ENCODE data around the gene BMPR2. TPM values are rescaled to one million over a fixed set of nuclear protein-coding genes. Genes with fewer than 3 reads are reported as not detected.
A peak's percentile ranks its signal among the peaks of the same experiment; 100 is the strongest.
"Not testable (repeated sequence)": the region's sequence is repeated elsewhere in the genome, so short reads cannot be mapped to it uniquely, and the experiment has no call there.

BMPR2 gene
- polyA plus RNA-seq, 5 donors, result 45.2 to 84.9 (median 74.7) TPM

GRCh38 chr2:202444000-202444399, 67.9 kb downstream of the BMPR2 start:
- DNase-seq, result no peak

DNA sequence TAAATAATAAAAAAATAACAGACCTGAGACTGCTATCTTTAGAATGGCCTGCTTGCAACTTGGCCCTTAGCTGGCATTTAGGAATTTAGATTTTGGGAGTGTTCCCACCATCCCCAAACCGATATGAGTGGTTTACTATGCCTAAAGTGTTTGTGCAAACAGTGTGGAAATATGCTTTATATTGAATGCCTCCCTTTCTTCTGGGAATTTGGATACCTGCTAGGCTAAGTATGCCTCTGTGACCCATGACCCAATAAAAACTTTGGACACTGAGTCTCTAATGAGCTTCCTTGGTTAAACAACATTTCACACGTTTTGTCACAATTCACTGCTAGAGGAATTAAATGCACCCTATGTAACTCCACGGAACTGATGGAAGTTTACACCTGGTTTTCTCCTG, 73.2 kb downstream of the BMPR2 start:
- no peak for DNase-seq

GRCh38 chr2:202450785-202451184, 74.7 kb downstream of the BMPR2 start:
- DNase-seq, result no peak

DNA sequence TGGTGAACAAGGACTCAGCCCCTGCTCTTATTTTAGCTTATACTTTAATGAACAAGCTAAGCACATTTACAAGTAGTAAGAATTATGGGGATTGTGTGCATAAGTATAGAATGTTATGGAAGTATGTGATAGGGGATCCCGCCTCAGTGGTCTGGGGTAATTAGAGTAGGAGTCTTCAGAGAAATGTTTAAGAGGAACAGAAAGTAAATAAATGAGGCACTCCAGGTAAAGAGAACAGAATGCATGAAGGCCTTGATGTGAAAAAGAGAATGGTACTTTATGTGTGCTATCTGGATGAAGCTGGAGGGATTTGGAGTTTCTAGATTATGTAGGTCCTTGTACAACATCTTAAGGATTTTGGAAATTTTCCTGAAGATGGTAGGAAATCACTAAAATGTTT, 76.6 kb downstream of the BMPR2 start:
- no peak for DNase-seq

DNA sequence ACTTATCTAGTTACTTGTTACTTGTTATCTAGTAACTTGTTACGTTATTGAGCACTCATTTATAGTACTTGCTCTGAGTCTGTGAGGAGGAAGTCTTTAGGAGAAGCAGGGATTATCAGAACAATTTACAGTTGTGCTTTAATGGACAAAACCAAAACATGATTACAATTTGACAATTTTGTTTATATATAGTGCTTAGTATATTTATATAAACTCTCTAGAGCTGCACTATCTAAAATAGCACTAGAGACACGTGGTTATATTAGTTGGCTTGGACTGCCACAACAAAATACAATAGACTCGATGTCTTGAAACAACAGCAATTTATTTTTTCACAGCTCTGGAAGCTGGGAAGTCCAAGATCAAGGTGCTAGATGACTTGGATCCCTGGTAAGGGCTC, 78.4 kb downstream of the BMPR2 start:
- DNase-seq, result no peak

GRCh38 chr2:202455114-202455513, 79.0 kb downstream of the BMPR2 start:
- DNase-seq, result no peak

DNA sequence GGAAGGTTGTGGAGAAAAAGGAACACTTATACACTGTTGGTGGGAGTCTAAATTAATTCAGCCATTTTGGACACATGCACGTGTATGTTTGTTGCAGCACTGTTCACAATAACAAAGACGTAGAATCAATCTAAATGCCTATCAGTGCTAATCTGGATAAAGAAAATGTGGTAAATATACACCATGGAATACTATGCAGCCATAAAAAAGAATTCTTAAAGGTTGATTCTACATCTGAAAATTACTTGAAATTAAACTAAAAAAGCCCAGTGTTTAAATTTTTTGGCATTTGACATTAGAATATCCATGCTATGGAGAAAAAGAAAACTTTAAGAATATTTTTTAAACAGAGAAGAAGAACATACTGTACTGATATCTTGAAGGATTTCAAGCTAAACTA, 84.0 kb downstream of the BMPR2 start:
- no peak for DNase-seq

DNA sequence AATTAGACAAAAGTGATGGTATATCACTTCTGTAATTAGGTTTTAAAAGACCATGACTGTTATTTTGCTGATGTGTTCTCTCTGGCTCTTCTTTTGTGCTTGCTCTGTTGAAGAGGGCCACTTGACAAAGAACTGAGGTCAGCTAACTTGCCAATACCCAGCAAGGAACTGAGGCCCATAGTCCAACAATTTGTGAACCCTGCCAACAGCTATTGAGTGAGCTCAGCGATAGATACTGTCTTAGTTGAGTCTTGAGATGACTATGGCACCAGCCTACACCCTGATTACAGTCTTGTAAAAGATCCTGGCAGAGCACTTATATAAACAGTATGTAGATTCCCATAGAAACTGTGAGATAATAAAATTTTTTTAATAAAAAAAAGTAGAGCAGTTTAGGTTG, 103.0 kb downstream of the BMPR2 start:
- no peak for DNase-seq

- no peak for DNase-seq
Observed at GRCh38 chr2:202479610-202480009, 103.5 kb downstream of the BMPR2 start.

- DNase-seq, result no peak
Observed at GRCh38 chr2:202486351-202486750, 110.2 kb downstream of the BMPR2 start.

GRCh38 chr2:202488671-202489070, 112.5 kb downstream of the BMPR2 start:
- DNase-seq, result no peak

DNA sequence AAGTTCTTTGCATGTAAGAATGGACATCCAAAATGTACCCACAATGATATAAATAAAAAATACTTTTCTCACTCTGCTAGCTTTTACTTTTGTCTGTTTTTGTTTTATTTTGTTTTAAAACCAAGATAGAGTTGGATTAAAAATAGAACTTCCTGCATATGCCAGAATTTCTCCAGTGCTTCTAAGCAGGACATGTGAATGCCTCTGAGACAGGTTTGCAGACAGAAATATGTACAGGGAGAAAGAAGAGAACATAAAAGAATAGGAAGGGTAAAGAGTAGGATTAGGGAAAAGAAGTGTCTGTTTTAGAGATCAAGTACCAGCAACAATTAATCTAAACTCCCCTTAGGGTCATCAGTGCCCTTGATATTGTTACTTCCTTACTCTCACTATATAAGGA, 114.4 kb downstream of the BMPR2 start:
- DNase-seq, result no peak

DNA sequence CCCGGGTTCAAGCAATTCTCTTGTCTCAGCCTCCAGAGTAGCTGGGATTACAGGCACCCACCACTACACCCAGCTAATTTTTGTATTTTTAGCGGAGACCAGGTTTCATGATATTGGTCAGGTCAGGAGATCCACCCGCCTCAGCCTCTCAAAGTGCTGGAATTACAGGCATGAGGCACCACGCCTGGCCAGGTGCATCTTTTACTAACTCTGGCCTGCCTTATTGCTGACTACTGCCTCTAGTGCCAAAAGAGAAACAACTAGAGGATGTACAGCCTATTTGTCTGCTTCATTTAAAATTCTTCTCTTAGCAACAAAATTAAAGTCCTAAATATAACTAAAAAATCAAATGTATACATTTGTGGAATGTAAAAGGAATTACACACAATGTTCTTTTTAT, 115.4 kb downstream of the BMPR2 start:
- DNase-seq, result no peak

DNA sequence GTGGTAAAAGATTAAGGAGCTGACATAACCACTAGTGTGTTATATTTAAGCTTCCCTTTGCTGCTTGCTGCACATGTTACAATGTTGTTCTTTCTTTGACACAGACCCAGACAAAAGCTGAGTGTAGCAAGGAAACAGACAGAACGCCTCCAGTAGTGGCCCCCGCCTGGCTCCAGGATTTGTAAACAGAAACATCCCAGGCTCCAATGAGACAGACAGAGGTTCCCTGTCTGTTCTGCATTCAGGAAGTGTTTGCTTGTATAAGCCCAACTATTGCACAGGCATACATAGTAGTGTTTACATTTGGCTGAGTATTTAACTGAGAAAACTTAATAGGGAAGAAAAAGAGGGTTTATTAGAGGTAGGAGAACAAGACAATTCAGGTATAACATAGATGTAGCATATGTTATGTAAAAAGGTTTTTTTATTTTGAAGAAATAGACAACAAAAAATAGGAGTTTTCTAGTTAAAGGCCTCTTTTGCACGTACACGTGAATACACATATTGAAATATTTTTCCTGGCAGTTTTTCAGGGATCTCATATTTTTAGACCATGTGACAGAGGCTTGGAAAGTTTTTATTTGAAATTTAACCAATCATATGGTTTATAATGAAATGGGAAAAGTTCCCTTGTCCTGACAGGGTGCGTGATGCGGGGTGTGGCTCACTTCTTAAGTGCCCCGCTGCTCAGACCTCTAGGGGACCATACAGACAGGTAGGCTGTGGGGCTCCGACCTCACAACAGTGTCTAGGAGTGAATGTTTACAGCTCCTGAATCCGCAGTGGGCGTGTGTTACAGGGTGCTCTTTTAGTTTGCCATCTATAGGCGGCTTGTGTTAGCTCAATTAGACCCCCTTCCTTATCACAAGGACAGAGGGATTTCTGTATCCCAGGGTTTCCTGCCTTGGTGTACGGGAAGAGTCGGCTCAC, 118.4 kb downstream of the BMPR2 start:
- peak; percentile 76 to 80 for DNase-seq

- no peak for DNase-seq
Observed at GRCh38 chr2:202495230-202495604, 119.1 kb downstream of the BMPR2 start.

DNA sequence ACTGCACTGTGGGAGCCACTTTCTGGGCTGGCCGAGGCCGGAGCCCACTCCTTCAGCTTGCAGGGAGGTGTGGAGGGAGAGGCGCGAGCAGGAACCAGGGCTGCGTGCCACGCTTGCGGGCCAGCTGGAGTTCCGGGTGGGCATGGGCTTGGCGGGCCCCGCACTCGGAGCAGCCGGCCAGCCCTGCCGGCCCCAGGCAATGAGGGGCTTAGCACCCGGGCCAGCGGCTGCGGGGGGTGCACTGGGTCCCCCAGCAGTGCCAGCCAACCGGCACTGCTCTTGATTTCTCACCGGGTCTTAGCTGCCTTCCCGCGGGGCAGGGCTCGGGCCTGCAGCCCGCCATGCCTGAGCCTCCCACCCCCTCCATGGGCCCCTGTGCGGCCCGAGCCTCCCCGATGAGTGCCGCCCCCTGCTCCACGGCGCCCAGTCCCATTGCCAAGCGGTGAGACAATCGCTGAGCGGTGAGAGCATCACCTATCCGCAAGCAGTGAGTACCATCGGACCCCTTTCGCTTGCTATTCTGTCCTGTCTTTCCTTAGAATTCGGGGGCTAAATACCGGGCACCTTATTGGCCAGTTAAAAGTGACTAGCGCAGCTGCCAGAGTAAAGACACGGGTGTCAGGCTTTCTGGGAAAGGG, 120.8 kb downstream of the BMPR2 start:
- DNase-seq, result not testable (repeated sequence)

DNA sequence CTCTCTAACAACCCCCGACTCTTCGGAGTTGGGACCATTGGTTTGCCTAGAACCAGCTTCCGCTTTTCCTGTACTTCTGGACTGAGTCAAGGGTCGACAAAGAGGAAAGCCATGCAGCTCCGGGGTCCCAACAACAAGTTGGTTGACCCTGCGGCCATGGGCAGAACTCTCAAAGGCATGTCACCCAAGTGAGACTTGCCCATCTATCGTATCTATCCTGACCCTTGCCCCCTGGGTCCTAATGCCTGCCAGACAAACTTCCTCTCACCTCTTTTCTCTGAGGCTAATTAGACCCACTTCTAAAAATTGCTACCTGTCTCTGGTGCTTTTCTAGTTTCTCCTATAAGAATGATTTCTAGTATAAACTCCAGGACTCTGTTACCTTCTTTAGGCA, 121.3 kb downstream of the BMPR2 start:
- not testable (repeated sequence) for DNase-seq

- DNase-seq, result not testable (repeated sequence)
Observed at GRCh38 chr2:202499841-202500240, 123.7 kb downstream of the BMPR2 start.

GRCh38 chr2:202503276-202503675, 127.1 kb downstream of the BMPR2 start:
- DNase-seq, result not testable (repeated sequence)

GRCh38 chr2:202508686-202509085, 132.6 kb downstream of the BMPR2 start:
- no peak for DNase-seq

- no peak for DNase-seq
Observed at GRCh38 chr2:202510911-202511310, 134.8 kb downstream of the BMPR2 start.

DNA sequence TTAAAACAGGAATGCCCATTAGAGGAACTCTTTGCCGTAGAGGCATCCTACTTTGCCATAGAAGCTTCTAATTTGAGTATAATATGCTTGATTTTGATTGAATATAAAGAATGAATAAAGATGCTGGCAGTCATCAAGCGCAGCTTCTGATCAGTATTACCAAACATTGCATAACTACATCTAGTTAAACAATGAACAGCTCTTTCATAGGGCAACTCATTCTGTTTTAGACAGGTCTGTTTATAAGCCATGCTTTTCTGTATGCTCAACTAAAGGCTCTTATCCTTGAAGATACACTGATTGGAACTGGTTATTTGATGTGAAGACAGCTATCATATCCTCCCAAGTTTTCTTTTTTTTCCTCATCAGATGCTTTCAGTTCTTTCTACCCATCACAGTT, 136.0 kb downstream of the BMPR2 start:
- no peak for DNase-seq

DNA sequence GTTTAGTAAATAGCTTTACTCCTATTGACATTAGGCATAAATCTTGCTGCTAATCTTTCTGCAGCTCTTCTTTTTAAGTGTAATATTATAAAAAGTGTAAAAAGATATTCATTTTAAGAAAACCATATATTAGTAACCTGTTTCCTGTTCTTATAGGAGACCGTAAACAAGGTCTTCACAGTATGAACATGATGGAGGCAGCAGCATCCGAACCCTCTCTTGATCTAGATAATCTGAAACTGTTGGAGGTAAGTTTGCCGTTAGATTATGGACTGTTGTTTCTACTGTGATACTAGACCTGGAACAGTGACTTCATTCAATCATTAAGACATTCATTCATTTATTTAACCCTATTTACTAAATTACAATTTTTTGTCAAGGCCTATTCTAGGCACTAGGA, 138.6 kb downstream of the BMPR2 start:
- DNase-seq, result no peak

Measured in right lung (tissue), 5 donors.